CD4-positive, alpha-beta memory T cell (primary cell): ENCODE results near the gene AHDC1. TPM values are rescaled to one million over a fixed set of nuclear protein-coding genes. Genes with fewer than 3 reads are reported as not detected.
A peak's percentile ranks its signal among the peaks of the same experiment; 100 is the strongest.

Source experiments
- CTCF ChIA-PET: fragments of 350-600 bp; sonication (Branson Sonifier 250); formaldehyde crosslinking; loops from one replicate; lab custom pipeline; 2021; ENCODE audit warnings: inconsistent platforms; ENCODE audit not compliant: partially characterized antibody; lab: Charles Lee
- POLR2A ChIA-PET: fragments of 350-600 bp; sonication (Branson Sonifier 250); formaldehyde crosslinking; loops from one replicate; lab custom pipeline; 2021; ENCODE audit not compliant: partially characterized antibody; lab: Charles Lee
- DNase-seq, 5 donors: peaks; one replicate each; pipeline versions ENCODE4 v3.0.0 to v3.0.0-alpha.2; 2020 to 2022; ENCODE audit warnings: mixed read lengths in 1 of 5
- H3K27ac ChIP-seq: one replicate; pipeline ENCODE4 v1.7.0; 2013; ENCODE audit warnings: low read depth, low read length
- H3K27me3 ChIP-seq: 2 replicates; pipeline ENCODE4 v1.7.0; 2013; ENCODE audit warnings: mild to moderate bottlenecking, low read length, moderate library complexity; ENCODE audit not compliant: insufficient read depth
- H3K36me3 ChIP-seq: 2 replicates; pipeline ENCODE4 v1.7.0; 2013; ENCODE audit warnings: mild to moderate bottlenecking, low read length, moderate library complexity; ENCODE audit not compliant: insufficient read depth
- H3K4me1 ChIP-seq: 2 replicates; pipeline ENCODE4 v1.7.0; 2013; ENCODE audit warnings: mild to moderate bottlenecking, low read length, moderate library complexity; ENCODE audit not compliant: insufficient read depth
- H3K4me3 ChIP-seq, 2 donors: one replicate each; pipeline ENCODE4 v1.7.0; 2013; ENCODE audit warnings: low read length in 2 of 2, mild to moderate bottlenecking in 1 of 2
- H3K9me3 ChIP-seq, 2 donors: one replicate each; pipeline ENCODE4 v1.7.0; 2013; ENCODE audit warnings: low read length in 2 of 2, control low read depth in 1 of 2; ENCODE audit not compliant: control insufficient read depth in 1 of 2
- H3K27ac Mint-ChIP-seq, 7 donors: one replicate each; pipeline ENCODE4 v1.8.0; 2020 to 2021; ENCODE audit warnings: mixed read lengths in 7 of 7, mild to moderate bottlenecking in 6 of 7, inconsistent platforms in 3 of 7, moderate library complexity in 3 of 7
- H3K27me3 Mint-ChIP-seq, 2 donors: one replicate each; pipeline ENCODE4 v1.8.0; 2020 to 2021; ENCODE audit warnings: mixed read lengths in 2 of 2
- H3K36me3 Mint-ChIP-seq, 2 donors: one replicate each; pipeline ENCODE4 v1.8.0; 2020 to 2021; ENCODE audit warnings: mixed read lengths in 2 of 2, inconsistent platforms in 1 of 2, mild to moderate bottlenecking in 1 of 2
- H3K4me1 Mint-ChIP-seq, 4 donors: one replicate each; pipeline ENCODE4 v1.8.0; 2020 to 2021; ENCODE audit warnings: mixed read lengths in 4 of 4, mild to moderate bottlenecking in 1 of 4
- H3K4me3 Mint-ChIP-seq, 8 donors: one replicate each; pipeline ENCODE4 v1.8.0; 2020 to 2021; ENCODE audit warnings: mixed read lengths in 8 of 8, mild to moderate bottlenecking in 7 of 8, moderate library complexity in 6 of 8, inconsistent platforms in 3 of 8
- H3K9me3 Mint-ChIP-seq, 8 donors: one replicate each; pipeline ENCODE4 v1.8.0; 2020 to 2021; ENCODE audit warnings: mixed read lengths in 8 of 8, mild to moderate bottlenecking in 5 of 8, inconsistent platforms in 3 of 8, moderate library complexity in 1 of 8
- intact Hi-C: fragments of 100-400 bp; cut with micrococcal nuclease; formaldehyde crosslinking; loops from one replicate; pipeline ENCODE4 v1.15.1; 2023
- polyA plus RNA-seq, 2 donors: library from polyadenylated mRNA; unstranded; fragments of 300-500 nt; fragmentation: Illumina TruSeq; gene quantifications; one replicate each; pipeline ENCODE4 v1.2.3, GENCODE V29; 2021
- total RNA-seq, 2 experiments: library from RNA; stranded (reverse); gene quantifications; one replicate each; pipeline ENCODE4 v1.2.3, GENCODE V29; 2021

The AHDC1 gene
- total and polyA plus RNA-seq, 4 experiments from 2014 or later, result 0.02 to 19.2 (median 10.0) TPM

DNA sequence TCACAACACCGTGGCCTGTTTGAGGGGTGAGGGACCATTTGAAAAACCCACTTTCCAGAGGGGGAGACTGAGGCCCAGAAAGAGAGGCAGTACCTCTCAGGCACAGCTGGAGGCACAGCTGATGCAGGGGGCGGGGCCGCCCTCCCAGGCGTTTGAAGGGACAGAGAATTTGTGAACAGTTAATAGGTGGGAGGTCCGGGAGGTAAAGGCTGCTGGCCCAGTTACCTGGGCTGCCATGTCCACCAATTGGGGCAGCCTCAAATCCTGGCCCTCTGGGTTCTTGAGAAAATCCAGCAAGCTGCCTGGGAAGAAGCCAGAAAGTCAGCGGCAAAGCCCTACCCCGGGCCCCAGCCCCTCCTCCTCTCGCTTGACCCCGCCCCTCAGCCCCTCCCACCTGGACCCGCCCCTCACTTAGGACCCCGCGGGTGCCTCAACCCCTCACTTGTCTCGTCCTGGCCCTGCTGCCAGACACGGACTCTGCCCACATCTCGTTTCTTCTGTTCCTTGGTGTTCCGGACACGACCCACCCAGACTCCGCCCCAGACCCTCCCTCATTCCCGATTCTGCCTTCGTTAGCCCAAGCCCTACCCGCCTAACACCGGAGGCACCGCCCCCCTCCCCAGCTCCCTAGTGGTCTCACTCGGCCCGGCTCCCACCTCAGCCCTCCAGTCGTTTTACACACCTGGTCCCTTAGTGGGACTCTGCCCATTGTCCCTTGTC is 10.8 kb upstream of the AHDC1 start:
- H3K4me1 ChIP-seq, result peaks cover 61% of the 10 kb centered on the region
- ChIA-PET CTCF (interaction anchor here (0.8 to 18.9 kb wide), 5 partner anchors 8 to 58 kb away, joined by 3 to 550 read pairs (median 5); partner anchors contain the start of gene IFI6), POLR2A (interaction anchor here (1.1 to 13.7 kb wide), 4 partner anchors 11 to 57 kb away, joined by 3 to 237 read pairs (median 5); partner anchors contain the start of genes AHDC1 and IFI6)
- H3K4me3 ChIP-seq, result no peak overlapping the region
- no peak overlapping the region for H3K27ac ChIP-seq
- H3K27me3 ChIP-seq, result no peaks in the 10 kb centered on the region
- H3K27ac Mint-ChIP-seq, result peak overlapping the region in 5 of 7 donors; percentile 59 to 86 (median 78)
- no peaks in the 10 kb centered on the region for H3K9me3 ChIP-seq
- intact Hi-C loops, result no loop called here
- peak overlapping the region in 1 of 8 donors; percentile 71 for H3K4me3 Mint-ChIP-seq
- peaks cover 46 to 70% (median 58%) of the 10 kb centered on the region in 4 donors for H3K4me1 Mint-ChIP-seq
- DNase-seq, result no peak
- H3K36me3 ChIP-seq, result no peaks in the 10 kb centered on the region
- no peaks in the 10 kb centered on the region for H3K9me3 Mint-ChIP-seq
- no peaks in the 10 kb centered on the region for H3K27me3 Mint-ChIP-seq
- no peaks in the 10 kb centered on the region for H3K36me3 Mint-ChIP-seq

DNA sequence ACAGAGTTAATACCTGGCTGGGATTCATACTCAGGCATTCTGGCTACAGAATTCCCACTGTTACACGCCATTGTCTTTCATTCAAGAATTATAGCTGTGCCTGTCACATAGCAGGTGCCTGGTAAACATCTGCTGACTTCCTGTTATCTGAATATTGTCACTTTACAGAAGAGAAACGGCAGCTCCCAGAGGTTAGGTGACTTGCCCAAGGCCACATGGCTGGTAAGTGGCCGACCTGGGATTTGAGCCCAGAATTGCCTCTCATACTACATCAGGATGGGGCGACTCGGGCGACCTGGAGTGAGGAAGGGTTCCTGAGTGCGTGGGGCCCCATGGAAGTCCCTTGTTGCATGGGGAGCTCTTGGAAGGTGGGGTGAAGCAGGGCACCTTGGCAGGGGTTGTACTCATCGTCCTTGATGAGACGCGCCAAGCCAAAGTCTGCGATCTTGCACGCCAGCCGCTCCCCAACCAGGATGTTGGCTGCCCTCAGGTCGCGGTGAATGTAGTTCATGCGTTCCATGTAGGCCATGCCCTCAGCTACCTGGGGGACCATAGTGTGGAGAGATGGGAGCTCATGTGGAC is 10.2 kb upstream of the AHDC1 start:
- Histone ChIP-seq H3K27ac (no peak overlapping the region), H3K36me3 (no peaks in the 10 kb centered on the region), H3K9me3 (no peaks in the 10 kb centered on the region), H3K4me1 (peaks cover 68% of the 10 kb centered on the region), H3K27me3 (no peaks in the 10 kb centered on the region), H3K4me3 (no peak overlapping the region)
- peak overlapping the region; percentile 24 to 86 (median 79) for H3K27ac Mint-ChIP-seq
- POLR2A ChIA-PET, result interaction anchor here (0.9 to 13.7 kb wide), 4 partner anchors 10 to 58 kb away, joined by 3 to 237 read pairs (median 6); partner anchors contain the start of genes AHDC1 and IFI6
- H3K4me1 Mint-ChIP-seq, result peaks cover 42 to 64% (median 52%) of the 10 kb centered on the region in 4 donors
- intact Hi-C loops, result no loop called here
- H3K36me3 Mint-ChIP-seq, result no peaks in the 10 kb centered on the region
- H3K27me3 Mint-ChIP-seq, result no peaks in the 10 kb centered on the region
- H3K4me3 Mint-ChIP-seq, result peak overlapping the region in 5 of 8 donors; percentile 14 to 71 (median 62)
- CTCF ChIA-PET, result interaction anchor here (0.8 to 18.9 kb wide), 4 partner anchors 9 to 58 kb away, joined by 3 to 550 read pairs (median 4); partner anchors contain the start of gene IFI6
- no peaks in the 10 kb centered on the region for H3K9me3 Mint-ChIP-seq
- DNase-seq, result no peak

DNA sequence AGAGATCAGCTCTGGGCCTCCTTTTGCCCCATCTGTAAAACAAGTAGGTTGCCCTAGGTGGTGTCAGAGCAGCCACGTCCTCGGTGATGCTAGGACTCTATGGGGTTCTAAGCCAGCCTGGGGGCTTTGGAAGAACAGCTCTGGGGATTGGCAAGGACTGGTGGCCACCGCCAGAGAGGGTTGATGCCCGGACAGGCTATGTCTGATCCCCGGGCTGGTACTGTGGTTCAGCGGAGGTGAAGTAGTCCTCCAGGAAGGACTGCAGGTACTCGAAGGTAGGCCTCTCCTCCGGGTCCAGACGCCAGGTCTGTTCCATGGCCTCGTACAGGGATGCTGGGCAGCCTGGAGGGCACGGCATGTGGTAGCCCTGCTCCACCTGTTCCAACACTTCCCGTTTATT is 8.8 kb upstream of the AHDC1 start:
- CTCF ChIA-PET, result interaction anchor here (1.2 to 18.9 kb wide), 2 partner anchors 54 to 317 kb away, joined by 3 to 550 read pairs; partner anchors contain the start of gene IFI6
- H3K27me3 Mint-ChIP-seq, result no peaks in the 10 kb centered on the region
- H3K27ac Mint-ChIP-seq, result peak overlapping the region in 4 of 7 donors; percentile 51 to 69 (median 61)
- H3K4me3 Mint-ChIP-seq, result no peak overlapping the region
- no peak for DNase-seq
- H3K36me3 Mint-ChIP-seq, result no peaks in the 10 kb centered on the region
- H3K4me1 Mint-ChIP-seq, result peaks cover 30 to 50% (median 40%) of the 10 kb centered on the region in 4 donors
- intact Hi-C loops, result no loop called here
- H3K27ac ChIP-seq, result no peak overlapping the region
- no peaks in the 10 kb centered on the region for H3K36me3 ChIP-seq
- H3K9me3 ChIP-seq, result no peaks in the 10 kb centered on the region
- no peaks in the 10 kb centered on the region for H3K27me3 ChIP-seq
- no peak overlapping the region for H3K4me3 ChIP-seq
- POLR2A ChIA-PET, result interaction anchor here (1.1 to 13.7 kb wide), 2 partner anchors 9 to 51 kb away, joined by 3 to 237 read pairs; no protein-coding TSS in a partner anchor
- peaks cover 66% of the 10 kb centered on the region for H3K4me1 ChIP-seq
- no peaks in the 10 kb centered on the region for H3K9me3 Mint-ChIP-seq

DNA sequence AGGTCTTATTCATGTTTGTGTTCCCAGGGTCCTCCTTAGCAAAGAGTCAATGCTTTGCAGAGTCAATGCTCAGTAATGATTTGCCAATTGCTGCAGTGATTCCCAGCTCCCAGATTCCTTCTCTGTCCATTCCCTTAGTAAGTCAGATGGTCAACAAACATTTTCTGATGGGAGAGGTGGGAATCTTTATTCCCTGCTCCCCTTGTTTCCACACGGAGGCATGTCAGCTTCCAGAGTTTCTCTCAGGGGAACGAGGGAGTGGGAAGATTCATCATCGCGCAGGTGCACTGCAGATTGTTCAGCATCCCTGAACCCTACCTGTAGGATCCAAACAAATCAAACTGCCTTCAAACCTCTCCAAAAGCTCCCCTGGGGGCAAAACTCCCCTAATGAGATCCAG is 7.5 kb upstream of the AHDC1 start:
- CTCF ChIA-PET, result interaction anchor here (0.9 to 18.9 kb wide), 6 partner anchors 32 to 210 kb away, joined by 3 to 550 read pairs (median 4); partner anchors contain the start of gene IFI6
- H3K36me3 ChIP-seq, result no peaks in the 10 kb centered on the region
- intact Hi-C loops, result no loop called here
- no peak overlapping the region for H3K27ac ChIP-seq
- H3K9me3 Mint-ChIP-seq, result no peaks in the 10 kb centered on the region
- no peaks in the 10 kb centered on the region for H3K9me3 ChIP-seq
- peaks cover 57% of the 10 kb centered on the region for H3K4me1 ChIP-seq
- no peak for DNase-seq
- no peak overlapping the region for H3K4me3 Mint-ChIP-seq
- peaks cover 22 to 44% (median 32%) of the 10 kb centered on the region in 4 donors for H3K4me1 Mint-ChIP-seq
- no peaks in the 10 kb centered on the region for H3K27me3 ChIP-seq
- H3K36me3 Mint-ChIP-seq, result no peaks in the 10 kb centered on the region
- no peaks in the 10 kb centered on the region for H3K27me3 Mint-ChIP-seq
- H3K4me3 ChIP-seq, result no peak overlapping the region
- POLR2A ChIA-PET, result interaction anchor here (13.7 kb wide), 1 partner anchor 52 kb away, joined by 237 read pairs; no protein-coding TSS in a partner anchor
- peak overlapping the region in 1 of 7 donors; percentile 25 for H3K27ac Mint-ChIP-seq

DNA sequence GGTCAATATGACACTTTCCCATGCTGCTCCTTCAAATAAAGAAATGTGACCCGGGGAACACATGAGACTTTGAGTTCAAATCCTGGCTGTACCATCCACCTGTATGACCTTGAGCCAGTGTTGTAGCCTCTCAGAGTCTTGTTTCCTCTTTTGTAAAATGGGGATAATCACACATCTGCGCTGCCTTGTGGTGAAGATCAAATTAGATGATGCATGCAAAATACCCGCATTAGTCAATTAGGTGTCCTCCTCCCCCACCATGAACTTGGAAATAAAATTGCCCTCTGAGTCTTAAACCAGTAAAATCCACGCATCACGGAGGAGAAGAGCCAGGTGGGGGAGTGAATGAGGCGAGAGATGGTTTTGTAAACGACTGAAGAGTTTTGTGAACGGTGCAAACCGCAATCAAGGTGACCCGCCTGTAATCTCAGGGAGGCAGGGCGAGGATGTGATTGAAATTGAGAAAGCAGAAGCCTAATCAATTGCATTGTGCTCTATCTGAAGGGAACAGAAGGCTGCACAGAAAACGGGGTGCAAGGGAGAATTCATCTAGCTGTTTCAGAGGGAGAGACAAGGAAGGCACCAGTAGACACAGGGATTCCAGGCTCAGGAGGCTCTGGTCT is 5.8 kb upstream of the AHDC1 start:
- H3K27me3 Mint-ChIP-seq, result no peaks in the 10 kb centered on the region
- intact Hi-C loops, result loop anchor here (1.0 to 2.0 kb wide), 2 partner anchors 35 to 115 kb away; partner anchors contain the start of gene FAM76A
- POLR2A ChIA-PET, result interaction anchor here (1.1 to 13.7 kb wide), 6 partner anchors 9 to 119 kb away, joined by 3 to 237 read pairs (median 10); partner anchors contain the start of genes IFI6 and WASF2

DNA sequence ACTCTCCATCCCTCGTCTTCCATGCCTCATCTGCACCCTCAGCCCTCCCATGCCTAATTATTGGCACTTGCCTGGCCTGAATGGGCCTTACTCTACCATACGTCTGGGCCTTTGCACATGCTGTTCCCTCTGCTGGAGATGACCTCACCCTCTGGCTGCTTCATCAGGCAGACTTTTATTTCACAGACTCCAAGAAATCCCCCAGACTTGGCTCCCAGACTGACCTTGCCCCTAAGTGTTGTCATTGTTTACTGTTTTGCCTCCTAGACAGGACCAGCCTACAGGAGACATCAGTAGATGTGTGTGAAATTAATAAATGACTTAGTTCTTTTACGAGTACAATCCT is 5.2 kb upstream of the AHDC1 start:
- ChIA-PET POLR2A (interaction anchor here (0.7 to 13.7 kb wide), 9 partner anchors 10 to 119 kb away, joined by 3 to 237 read pairs (median 5); partner anchors contain the start of genes IFI6 and WASF2), CTCF (interaction anchor here (0.7 to 18.9 kb wide), 19 partner anchors 8 to 671 kb away, joined by 3 to 550 read pairs (median 6); partner anchors contain the start of gene IFI6)

More for the DNA sequence above, 5.8 kb upstream of the AHDC1 start:
- H3K27ac Mint-ChIP-seq, result no peak overlapping the region
- no peaks in the 10 kb centered on the region for H3K36me3 ChIP-seq
- CTCF ChIA-PET, result interaction anchor here (1.6 to 18.9 kb wide), 9 partner anchors 34 to 213 kb away, joined by 5 to 550 read pairs (median 16); partner anchors contain the start of gene IFI6
- H3K9me3 ChIP-seq, result no peaks in the 10 kb centered on the region
- DNase-seq, result no peak
- no peaks in the 10 kb centered on the region for H3K9me3 Mint-ChIP-seq
- H3K4me3 Mint-ChIP-seq, result peak overlapping the region in 1 of 8 donors; percentile 31
- H3K4me3 ChIP-seq, result no peak overlapping the region
- H3K36me3 Mint-ChIP-seq, result peaks cover 0 to 2% of the 10 kb centered on the region in 2 donors
- peaks cover 47% of the 10 kb centered on the region for H3K4me1 ChIP-seq
- H3K4me1 Mint-ChIP-seq, result peaks cover 21 to 44% (median 31%) of the 10 kb centered on the region in 4 donors
- peak overlapping the region; percentile 1 for H3K27ac ChIP-seq
- H3K27me3 ChIP-seq, result no peaks in the 10 kb centered on the region

More for the DNA sequence above, 5.2 kb upstream of the AHDC1 start:
- Histone ChIP-seq H3K36me3 (no peaks in the 10 kb centered on the region), H3K4me3 (no peak overlapping the region), H3K27me3 (no peaks in the 10 kb centered on the region), H3K4me1 (peaks cover 47% of the 10 kb centered on the region), H3K27ac (peak overlapping the region; percentile 1), H3K9me3 (no peaks in the 10 kb centered on the region)
- intact Hi-C loops, result loop anchor here (1.0 to 2.0 kb wide), 2 partner anchors 35 to 116 kb away; partner anchors contain the start of gene FAM76A
- no peak overlapping the region for H3K4me3 Mint-ChIP-seq
- H3K36me3 Mint-ChIP-seq, result peaks cover 0 to 4% of the 10 kb centered on the region in 2 donors
- peaks cover 18 to 44% (median 31%) of the 10 kb centered on the region in 4 donors for H3K4me1 Mint-ChIP-seq
- no peaks in the 10 kb centered on the region for H3K27me3 Mint-ChIP-seq
- H3K9me3 Mint-ChIP-seq, result no peaks in the 10 kb centered on the region
- no peak overlapping the region for H3K27ac Mint-ChIP-seq
- peak in 1 of 5 donors; percentile 63 for DNase-seq
